IMR-90 (cell line): Measurements from ENCODE around the gene PLA2G10.

ENCODE experiments used
- BHLHE40 ChIP-seq: fragments of 150-350 bp; IDR thresholded peaks from 2 replicates; pipeline ENCODE4 v1.6.1; 2016; ENCODE audit warnings: mild to moderate bottlenecking, low read depth, low read length
- CEBPB ChIP-seq: IDR thresholded peaks from 2 replicates; pipeline ENCODE4 v1.6.1; 2012; ENCODE audit warnings: low read depth, low read length, improper control_type of control experiment
- MXI1 ChIP-seq: IDR thresholded peaks from 2 replicates; pipeline ENCODE4 v1.6.1; 2012; ENCODE audit warnings: low read depth, mild to moderate bottlenecking, low read length, moderate library complexity, borderline replicate concordance
- NFE2L2 ChIP-seq: fragments of 150-350 bp; IDR thresholded peaks from 2 replicates; pipeline ENCODE4 v1.6.1; 2016; ENCODE audit warnings: low read depth, mild to moderate bottlenecking, low read length
- POLR2A ChIP-seq: IDR thresholded peaks from 2 replicates; pipeline ENCODE4 v1.6.1; 2012; ENCODE audit warnings: mild to moderate bottlenecking, low read depth, low read length
- RAD21 ChIP-seq: IDR thresholded peaks from 2 replicates; pipeline ENCODE4 v1.6.1; 2012; ENCODE audit warnings: low read length, improper control_type of control experiment
- RCOR1 ChIP-seq: IDR thresholded peaks from 2 replicates; pipeline ENCODE4 v1.6.1; 2012; ENCODE audit warnings: mild to moderate bottlenecking, low read length, improper control_type of control experiment; ENCODE audit not compliant: insufficient replicate concordance
- RFX5 ChIP-seq: IDR thresholded peaks from 2 replicates; pipeline ENCODE4 v1.8.0; 2012; ENCODE audit warnings: low read depth, mild to moderate bottlenecking, low read length, moderate library complexity
- SMC3 ChIP-seq: fragments of 150-350 bp; IDR thresholded peaks from 2 replicates; pipeline ENCODE4 v1.6.1; 2016; ENCODE audit warnings: low read depth, mild to moderate bottlenecking, antibody characterized with exemption, low read length, moderate library complexity
- TF ChIP-seq, protein P1 (sequence below): conservative IDR thresholded peaks from 2 replicates; pipeline ENCODE4 v1.5.1; 2012; ENCODE audit warnings: mild to moderate bottlenecking, low read depth, low read length, improper control_type of control experiment
- TF ChIP-seq, protein P2 (sequence below): fragments of 150-350 bp; IDR thresholded peaks from 2 replicates; pipeline ENCODE4 v1.6.1; 2016; ENCODE audit warnings: low read depth, mild to moderate bottlenecking, low read length, moderate library complexity, borderline replicate concordance
- TF ChIP-seq, protein P3 (sequence below): fragments of 150-350 bp; IDR thresholded peaks from 2 replicates; pipeline ENCODE4 v1.6.1; 2017; ENCODE audit warnings: mild to moderate bottlenecking, antibody characterized with exemption, low read length, low read depth

DNA sequence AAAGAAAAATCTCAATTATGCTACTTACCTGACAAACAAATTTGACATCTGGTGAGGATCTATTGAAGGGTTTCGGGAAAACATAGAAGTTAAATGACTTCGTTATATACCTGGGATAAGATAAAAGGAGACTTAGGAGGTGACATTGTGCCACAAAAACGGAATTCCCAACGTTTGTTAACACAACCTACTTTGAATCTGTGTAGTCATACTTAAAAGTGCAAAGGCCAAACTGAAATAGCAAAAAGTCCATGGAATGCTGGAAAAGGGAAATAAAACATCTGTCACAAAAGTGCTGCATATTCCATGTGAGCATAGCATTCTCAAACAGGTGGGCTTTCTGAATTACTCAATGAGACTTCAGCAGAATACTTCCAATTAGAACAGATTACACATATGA, 67.0 kb downstream of the PLA2G10 start:
- TF ChIP-seq POLR2A: no peak
- TF ChIP-seq, protein P1, sequence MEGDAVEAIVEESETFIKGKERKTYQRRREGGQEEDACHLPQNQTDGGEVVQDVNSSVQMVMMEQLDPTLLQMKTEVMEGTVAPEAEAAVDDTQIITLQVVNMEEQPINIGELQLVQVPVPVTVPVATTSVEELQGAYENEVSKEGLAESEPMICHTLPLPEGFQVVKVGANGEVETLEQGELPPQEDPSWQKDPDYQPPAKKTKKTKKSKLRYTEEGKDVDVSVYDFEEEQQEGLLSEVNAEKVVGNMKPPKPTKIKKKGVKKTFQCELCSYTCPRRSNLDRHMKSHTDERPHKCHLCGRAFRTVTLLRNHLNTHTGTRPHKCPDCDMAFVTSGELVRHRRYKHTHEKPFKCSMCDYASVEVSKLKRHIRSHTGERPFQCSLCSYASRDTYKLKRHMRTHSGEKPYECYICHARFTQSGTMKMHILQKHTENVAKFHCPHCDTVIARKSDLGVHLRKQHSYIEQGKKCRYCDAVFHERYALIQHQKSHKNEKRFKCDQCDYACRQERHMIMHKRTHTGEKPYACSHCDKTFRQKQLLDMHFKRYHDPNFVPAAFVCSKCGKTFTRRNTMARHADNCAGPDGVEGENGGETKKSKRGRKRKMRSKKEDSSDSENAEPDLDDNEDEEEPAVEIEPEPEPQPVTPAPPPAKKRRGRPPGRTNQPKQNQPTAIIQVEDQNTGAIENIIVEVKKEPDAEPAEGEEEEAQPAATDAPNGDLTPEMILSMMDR: no peak
- TF ChIP-seq CEBPB: no peak
- TF ChIP-seq, protein P2, sequence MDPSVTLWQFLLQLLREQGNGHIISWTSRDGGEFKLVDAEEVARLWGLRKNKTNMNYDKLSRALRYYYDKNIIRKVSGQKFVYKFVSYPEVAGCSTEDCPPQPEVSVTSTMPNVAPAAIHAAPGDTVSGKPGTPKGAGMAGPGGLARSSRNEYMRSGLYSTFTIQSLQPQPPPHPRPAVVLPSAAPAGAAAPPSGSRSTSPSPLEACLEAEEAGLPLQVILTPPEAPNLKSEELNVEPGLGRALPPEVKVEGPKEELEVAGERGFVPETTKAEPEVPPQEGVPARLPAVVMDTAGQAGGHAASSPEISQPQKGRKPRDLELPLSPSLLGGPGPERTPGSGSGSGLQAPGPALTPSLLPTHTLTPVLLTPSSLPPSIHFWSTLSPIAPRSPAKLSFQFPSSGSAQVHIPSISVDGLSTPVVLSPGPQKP: no peak
- TF ChIP-seq SMC3: no peak
- TF ChIP-seq RCOR1: no peak
- no peak for TF ChIP-seq RFX5
- TF ChIP-seq, protein P3, sequence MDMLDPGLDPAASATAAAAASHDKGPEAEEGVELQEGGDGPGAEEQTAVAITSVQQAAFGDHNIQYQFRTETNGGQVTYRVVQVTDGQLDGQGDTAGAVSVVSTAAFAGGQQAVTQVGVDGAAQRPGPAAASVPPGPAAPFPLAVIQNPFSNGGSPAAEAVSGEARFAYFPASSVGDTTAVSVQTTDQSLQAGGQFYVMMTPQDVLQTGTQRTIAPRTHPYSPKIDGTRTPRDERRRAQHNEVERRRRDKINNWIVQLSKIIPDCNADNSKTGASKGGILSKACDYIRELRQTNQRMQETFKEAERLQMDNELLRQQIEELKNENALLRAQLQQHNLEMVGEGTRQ: no peak
- TF ChIP-seq RAD21: no peak
- TF ChIP-seq BHLHE40: no peak
- no peak for TF ChIP-seq NFE2L2
- no peak for TF ChIP-seq MXI1
